A549 treated with AZD2906 at 1 μM for 4 hours (cell line): Measurements from ENCODE around the gene DISC1. TPM values are rescaled to one million over a fixed set of nuclear protein-coding genes. Genes with fewer than 3 reads are reported as not detected.

Source experiments
- total RNA-seq: library from RNA; stranded (reverse); fragments of 200-300 nt; extraction: Qiagen RNA extraction; gene quantifications from 5 replicates; pipeline ENCODE4 v1.2.3, GENCODE V29; 2022

Gene DISC1
- total RNA-seq: 0.10 to 0.31 TPM (median 0.22 TPM) in 5 replicates

DNA sequence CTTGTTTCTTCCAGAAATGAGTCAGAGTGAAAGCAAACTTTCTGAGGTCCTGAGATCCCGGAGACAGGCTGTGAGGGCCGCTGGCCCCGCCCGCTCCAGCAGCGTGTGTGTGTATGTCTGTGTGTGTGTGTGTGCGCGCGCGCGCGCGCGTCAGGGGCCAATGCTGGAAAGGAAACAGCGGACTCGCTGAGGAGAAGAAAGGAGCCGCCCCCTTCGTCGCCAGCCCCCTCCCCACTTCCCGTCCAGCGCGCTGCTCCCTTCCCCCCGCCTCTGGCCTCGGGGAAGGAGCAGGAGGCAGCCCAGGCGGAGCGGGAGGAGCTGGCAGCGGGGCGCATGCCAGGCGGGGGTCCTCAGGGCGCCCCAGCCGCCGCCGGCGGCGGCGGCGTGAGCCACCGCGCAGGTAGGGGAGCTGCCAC is at the start of gene DISC1:
DISC1 (plus strand) TSS at position 256 of the 416 bp plus-strand sequence; CDS start at position 334, 78 bp downstream.

Other genes starting within 250 kb of the DISC1 start
- gene EGLN1, start 204.5 kb upstream of the DISC1 start, total RNA-seq: 51.0 to 71.3 TPM (median 54.4 TPM) in 5 replicates
- gene TSNAX, start 98.1 kb upstream of the DISC1 start, total RNA-seq: 33.0 to 61.0 TPM (median 37.1 TPM) in 5 replicates